H1 (cell line): ENCODE data around the gene GDPD4. TPM values are rescaled to one million over a fixed set of nuclear protein-coding genes. Genes with fewer than 3 reads are reported as not detected.

Source experiments
- BCL11A ChIP-seq, 2 experiments: IDR thresholded peaks; one replicate each; pipeline ENCODE4 v1.6.1; 2011; ENCODE audit warnings: low read depth in 2 of 2, low read length in 2 of 2, mild to moderate bottlenecking in 2 of 2
- SIN3A ChIP-seq, 2 experiments: IDR thresholded peaks in 1 of 2; conservative IDR thresholded peaks in 1 of 2; 2 replicates each; pipeline ENCODE4 v1.6.1; 2011 to 2012; ENCODE audit warnings: low read length in 2 of 2, improper control_type of control experiment in 1 of 2, low read depth in 1 of 2, mild to moderate bottlenecking in 1 of 2
- TAF7 ChIP-seq: optimal IDR thresholded peaks from 2 replicates; pipeline ENCODE3; 2011; ENCODE audit warnings: low read depth, mild to moderate bottlenecking, inconsistent platforms, low read length, moderate library complexity, borderline replicate concordance
- TBP ChIP-seq: IDR thresholded peaks from 2 replicates; pipeline ENCODE4 v1.6.1; 2011; ENCODE audit warnings: low read depth, low read length, improper control_type of control experiment
- polyA plus RNA-seq, 7 experiments: library from polyadenylated mRNA; depleted of rRNA in 3 of 7; stranded (reverse) in 5 of 7; unstranded in 2 of 7; fragments of >200 nt in 5 of 7; fragments of 200-250 nt in 2 of 7; gene quantifications; 1 replicate in 5 of 7; 2 replicates in 1 of 7; 4 replicates in 1 of 7; pipeline versions ENCODE4 v1.2.1 to v1.2.3, GENCODE V29; 2011 to 2013; ENCODE audit warnings: missing spikeins in 2 of 7, mixed read lengths in 2 of 7
- total RNA-seq: library from RNA; stranded (reverse); fragmentation: NEBNext Ultra II Directional; extraction: Animal tissue kit (Norgen Biotek cat#: 25700); gene quantifications from 2 replicates; pipeline ENCODE4 v1.2.1, GENCODE V29; 2021

The GDPD4 gene
- total and polyA plus RNA-seq, 2 of the 8 experiments (the other 6 are each of a cell fraction or from before 2014, with no cell fraction given): not detected

GRCh38 chr11:77236901-77237300, 64.6 kb downstream of the GDPD4 start (continued):
- no peak for TF ChIP-seq BCL11A (IDR thresholded peaks at IDR 0.05; ENCODE audit: low read depth in 2 of 2, low read length in 2 of 2)
- no peak for TF ChIP-seq TBP
- TF ChIP-seq TAF7: no peak
- no peak for TF ChIP-seq SIN3A (conservative IDR thresholded peaks at IDR 0.05 in 1 of 2, IDR thresholded peaks at IDR 0.05 in 1 of 2; ENCODE audit: low read depth in 1 of 2, low read length in 2 of 2)
